ENCODE measurements around the gene RORB.
"Not testable (repeated sequence)": the region's sequence is repeated elsewhere in the genome, so short reads cannot be mapped to it uniquely, and the experiment has no call there.

The RORB gene

GRCh38 chr9:74513221-74513620 lies 16.1 kb downstream of the RORB start:
- DNase-seq (ENCODE audit: low read depth) = no peak

DNA sequence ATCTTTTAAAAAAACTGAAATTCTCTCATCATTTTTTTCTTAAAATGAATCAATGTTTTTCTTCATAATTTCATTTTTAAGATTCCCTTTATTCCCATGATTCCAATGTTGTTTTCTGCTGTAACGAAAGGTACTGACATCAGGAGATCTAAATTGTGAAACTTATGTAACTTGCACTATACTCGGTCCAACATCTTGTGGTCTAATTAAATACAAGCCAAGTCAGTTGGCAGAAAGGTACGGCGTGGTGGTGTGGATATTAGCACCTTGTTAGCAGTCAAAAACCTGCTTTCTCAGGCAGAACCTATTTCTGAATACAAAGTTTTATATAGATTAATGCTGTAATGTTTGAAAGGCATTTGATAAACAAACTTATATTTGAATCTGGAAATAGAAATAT lies 20.1 kb downstream of the RORB start:
- no peak for DNase-seq (ENCODE audit: low read depth)

GRCh38 chr9:74519419-74519818 lies 22.3 kb downstream of the RORB start:
- no peak for DNase-seq (ENCODE audit: low read depth)

DNA sequence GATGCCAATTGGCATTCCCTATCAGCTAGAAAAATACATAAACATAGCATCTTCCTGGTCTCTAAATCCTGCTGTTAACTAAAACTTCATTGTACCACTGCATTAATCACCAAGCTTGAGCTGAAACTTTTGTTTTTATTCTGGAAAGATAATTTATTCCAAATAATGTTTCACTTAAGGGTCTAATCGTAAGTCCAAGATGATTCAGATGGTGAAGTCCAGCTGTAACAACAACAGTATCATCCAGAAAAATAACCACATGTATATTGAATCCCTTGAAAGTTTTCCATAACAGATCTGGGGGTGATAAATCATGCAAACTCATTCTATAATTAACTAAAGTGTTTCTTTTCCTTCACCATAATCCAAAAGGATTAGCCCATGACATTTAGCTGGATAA lies 23.9 kb downstream of the RORB start:
- DNase-seq (ENCODE audit: low read depth) = no peak

DNA sequence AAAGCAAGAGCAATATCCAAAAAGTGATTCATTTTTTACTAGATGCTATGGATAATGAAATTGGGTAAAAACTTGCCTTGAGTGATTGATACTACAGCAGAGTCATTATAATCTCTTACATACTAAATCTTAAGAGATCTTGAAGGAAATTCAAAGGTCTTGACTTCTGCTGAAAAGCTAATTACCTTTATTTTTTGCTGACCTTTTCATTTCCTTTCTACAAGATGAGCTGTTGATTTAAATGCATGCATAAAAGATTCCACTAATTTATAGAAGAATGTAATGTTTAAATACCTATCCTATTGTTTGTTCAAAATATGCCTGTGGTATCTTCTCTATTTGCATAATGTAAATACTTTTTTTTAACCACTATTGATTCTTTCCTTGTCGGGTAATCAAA lies 27.2 kb downstream of the RORB start:
- DNase-seq (ENCODE audit: low read depth) = no peak

- DNase-seq (ENCODE audit: low read depth) = no peak
These were observed 29.1 kb downstream of the RORB start for GRCh38 chr9:74526215-74526614.

GRCh38 chr9:74527718-74528117 lies 30.6 kb downstream of the RORB start:
- no peak for DNase-seq (ENCODE audit: low read depth)

- no peak for DNase-seq (ENCODE audit: low read depth)
These were observed 31.1 kb downstream of the RORB start for GRCh38 chr9:74528207-74528606.

DNA sequence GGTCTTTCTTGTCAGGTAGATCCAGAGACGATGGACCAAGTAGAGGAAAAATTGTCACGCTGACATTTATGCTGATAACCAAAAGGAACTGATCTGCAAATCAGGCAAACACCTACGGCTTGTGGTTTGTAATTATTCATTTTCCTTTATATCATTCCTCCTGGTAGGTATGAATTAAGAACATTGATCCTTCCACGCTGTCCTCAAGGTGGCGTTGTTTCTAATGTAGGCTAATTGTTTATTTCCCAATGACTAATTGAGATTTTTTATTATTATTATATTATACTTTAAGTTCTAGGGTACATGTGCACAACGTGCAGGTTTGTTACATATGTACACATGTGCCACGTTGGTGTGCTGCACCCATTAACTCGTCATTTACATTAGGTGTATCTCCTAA lies 33.3 kb downstream of the RORB start:
- DNase-seq (ENCODE audit: low read depth) = not testable (repeated sequence)

DNA sequence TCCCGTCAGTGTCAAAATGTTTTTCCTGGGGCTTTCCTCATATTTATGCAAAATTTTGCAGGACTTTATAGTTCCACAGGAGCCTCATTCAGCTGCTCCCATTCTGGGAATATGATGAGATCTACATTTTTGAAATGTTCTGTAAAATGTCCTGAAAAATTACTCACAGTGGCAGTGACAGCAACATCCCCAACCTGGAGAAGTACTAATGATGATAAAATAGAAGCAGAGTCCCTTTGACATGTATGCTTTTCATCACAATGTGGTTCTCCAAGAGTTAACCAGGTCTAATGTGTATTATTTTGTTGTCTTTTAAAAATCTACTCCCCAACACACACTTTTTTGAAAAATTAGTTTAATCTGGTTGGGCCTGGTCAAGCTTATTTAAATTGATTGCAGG lies 36.1 kb downstream of the RORB start:
- no peak for DNase-seq (ENCODE audit: low read depth)

DNA sequence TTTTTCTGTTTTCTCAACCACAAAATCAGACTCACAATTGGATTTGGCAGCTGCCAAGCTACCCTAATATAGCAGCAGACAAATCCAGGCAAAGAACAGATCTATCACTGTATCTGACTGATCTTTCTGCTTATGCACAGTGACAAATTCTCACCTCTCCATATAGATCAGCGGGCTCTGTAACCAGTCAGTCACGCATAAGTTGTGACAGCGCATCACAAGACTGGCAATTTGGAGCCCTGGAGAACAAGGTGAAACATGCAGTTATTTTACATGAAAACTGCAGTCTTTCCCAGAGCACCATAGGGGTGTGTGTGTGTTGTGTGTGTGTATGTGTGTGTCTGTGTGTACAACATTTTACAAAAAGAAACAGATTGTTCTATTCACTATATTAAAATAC lies 37.7 kb downstream of the RORB start:
- DNase-seq (ENCODE audit: low read depth) = no peak

GRCh38 chr9:74543145-74543544 lies 46.0 kb downstream of the RORB start:
- no peak for DNase-seq (ENCODE audit: low read depth)

GRCh38 chr9:74551266-74551665 lies 54.1 kb downstream of the RORB start:
- DNase-seq (ENCODE audit: low read depth) = no peak

GRCh38 chr9:74554751-74555419 lies 57.8 kb downstream of the RORB start:
- DNase-seq (ENCODE audit: low read depth) = no peak

DNA sequence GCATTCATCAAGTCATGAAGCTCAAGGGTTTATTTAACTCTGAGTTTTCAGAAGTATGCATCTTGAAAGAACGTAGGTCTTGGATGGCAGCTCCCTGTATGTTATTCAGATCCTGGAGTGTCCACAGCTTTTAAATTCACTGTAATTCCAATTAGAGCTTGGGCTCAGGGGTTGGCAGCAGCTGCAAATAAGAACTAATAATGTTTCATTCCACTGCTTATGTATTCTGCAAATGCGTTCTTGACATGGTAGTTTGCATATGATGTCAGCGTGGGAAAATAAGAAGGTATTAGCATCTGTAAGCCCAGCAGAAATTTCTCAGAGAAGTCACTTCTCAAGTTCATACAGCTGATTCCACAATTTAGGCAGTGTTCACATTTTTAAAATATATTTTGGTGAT lies 58.4 kb downstream of the RORB start:
- no peak for DNase-seq (ENCODE audit: low read depth)

GRCh38 chr9:74556685-74557084 lies 59.5 kb downstream of the RORB start:
- no peak for DNase-seq (ENCODE audit: low read depth)

GRCh38 chr9:74557571-74557970 lies 60.4 kb downstream of the RORB start:
- no peak for DNase-seq (ENCODE audit: low read depth)

GRCh38 chr9:74562611-74563010 lies 65.5 kb downstream of the RORB start:
- DNase-seq (ENCODE audit: low read depth) = no peak

GRCh38 chr9:74570879-74571512 lies 73.9 kb downstream of the RORB start:
- no peak for DNase-seq (ENCODE audit: low read depth)

DNA sequence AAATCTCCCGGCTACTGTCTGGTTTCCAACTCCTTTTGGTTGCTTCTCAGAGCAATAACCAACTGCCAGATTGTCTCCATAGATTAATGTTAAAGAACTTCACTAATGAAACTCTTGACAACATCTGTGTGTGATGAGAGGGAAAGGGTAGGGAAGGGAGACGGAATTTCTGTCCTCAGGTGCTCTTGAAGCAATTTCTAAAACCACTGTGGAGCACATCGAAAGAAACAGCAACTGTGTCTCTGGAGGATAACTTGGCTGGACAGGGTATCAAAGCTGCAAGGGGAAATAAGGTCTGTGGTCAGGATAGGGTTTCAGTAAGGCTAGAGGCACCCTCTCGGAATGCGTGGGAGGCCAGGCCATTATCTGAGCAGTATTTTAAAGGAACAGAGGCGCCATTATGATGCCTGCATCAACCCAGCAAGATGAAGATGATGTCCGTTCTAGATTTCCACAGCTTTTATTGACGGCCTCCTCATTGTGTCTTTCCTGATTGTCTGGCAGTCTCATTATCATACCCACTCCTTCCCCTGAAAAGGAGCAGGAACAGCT lies 76.6 kb downstream of the RORB start:
- no peak for DNase-seq (ENCODE audit: low read depth)

DNA sequence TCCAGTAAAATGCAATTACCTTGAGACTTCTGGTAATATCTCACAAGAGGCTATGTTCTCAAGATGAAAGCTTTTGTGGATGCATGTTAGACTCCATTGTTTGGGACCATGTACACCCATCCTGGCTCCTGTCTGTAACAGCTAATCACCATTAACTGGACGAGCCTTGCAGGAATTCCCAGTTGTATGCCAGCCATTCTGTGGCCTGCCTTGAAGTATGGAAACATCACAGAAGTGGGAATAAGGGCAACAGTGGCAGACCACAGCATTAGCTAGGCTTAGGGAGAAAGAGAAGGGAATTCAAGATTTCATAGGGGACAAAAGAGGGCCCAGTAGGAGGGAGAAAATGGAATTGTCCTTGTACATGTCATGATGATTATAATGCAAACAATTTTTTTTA lies 79.0 kb downstream of the RORB start:
- no peak for DNase-seq (ENCODE audit: low read depth)

DNA sequence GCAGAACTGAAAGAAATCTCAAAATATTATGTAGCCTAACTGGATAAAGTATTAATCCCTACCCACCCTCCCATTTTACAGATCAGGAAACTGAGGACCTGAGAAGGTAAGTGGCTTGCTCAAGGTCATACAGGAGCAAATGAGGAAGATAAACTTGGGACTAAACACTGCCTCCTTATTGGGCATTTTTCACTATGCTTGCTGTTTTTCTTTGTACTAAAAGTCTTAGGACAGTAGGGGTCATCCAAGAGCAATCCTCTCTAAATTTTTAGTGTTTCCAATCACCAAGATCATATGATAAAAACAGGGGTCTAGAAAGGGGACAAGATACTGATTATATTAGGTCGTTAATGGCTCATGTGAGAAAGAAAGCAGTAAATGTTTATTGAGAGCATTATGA lies 80.8 kb downstream of the RORB start:
- DNase-seq (ENCODE audit: low read depth) = no peak

- DNase-seq (ENCODE audit: low read depth) = no peak
These were observed 92.4 kb downstream of the RORB start for GRCh38 chr9:74589576-74589975.

DNA sequence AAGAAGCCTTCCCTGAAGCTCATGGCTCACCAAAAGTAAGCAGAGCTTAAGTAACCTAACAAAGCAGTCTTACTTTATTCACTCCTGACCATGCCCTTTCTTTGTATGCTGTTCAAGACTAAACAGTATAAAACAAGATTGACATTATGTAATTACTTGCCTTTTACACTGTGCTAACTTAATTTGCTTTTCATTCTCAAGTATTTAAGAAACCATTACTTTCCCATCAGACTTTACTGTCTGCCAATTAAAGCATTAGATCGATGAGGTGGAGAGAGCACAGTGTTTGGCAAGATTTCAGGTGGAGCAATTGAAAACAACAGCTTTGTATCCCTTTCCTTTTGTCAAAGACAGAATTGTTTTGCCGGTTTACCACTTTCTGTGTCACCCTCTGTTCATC lies 98.2 kb downstream of the RORB start:
- no peak for DNase-seq (ENCODE audit: low read depth)

Data from activated T-cell treated with anti-CD3 and anti-CD28 coated beads for 1 hour (primary cell).